ENCODE measurements around the gene KCNC3.
"Not testable (repeated sequence)": the region's sequence is repeated elsewhere in the genome, so short reads cannot be mapped to it uniquely, and the experiment has no call there.

Gene KCNC3

GRCh38 chr19:50329146-50329925 is at the start of gene KCNC3:
TSS of gene KCNC3 (minus strand) at chr19:50329377. CDS start at chr19:50329082, 295 bp downstream.
- DNase-seq, result peak; percentile 100

DNA sequence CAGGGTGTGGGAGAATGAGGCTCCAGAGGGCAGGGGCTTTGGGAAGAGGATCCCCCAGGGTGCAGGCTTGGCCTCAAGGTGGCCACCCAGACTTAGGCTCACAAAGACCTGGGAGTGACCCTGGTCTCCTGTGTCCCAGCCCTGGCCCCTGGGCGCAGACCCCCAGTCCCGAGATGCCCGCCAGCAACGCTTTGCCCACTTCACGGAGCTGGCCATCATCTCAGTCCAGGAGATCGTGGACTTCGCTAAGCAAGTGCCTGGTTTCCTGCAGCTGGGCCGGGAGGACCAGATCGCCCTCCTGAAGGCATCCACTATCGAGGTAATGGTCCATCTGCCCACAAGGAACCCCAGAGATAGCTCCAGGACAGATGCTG is 49.7 kb upstream of the KCNC3 start:
- no peak for DNase-seq

DNA sequence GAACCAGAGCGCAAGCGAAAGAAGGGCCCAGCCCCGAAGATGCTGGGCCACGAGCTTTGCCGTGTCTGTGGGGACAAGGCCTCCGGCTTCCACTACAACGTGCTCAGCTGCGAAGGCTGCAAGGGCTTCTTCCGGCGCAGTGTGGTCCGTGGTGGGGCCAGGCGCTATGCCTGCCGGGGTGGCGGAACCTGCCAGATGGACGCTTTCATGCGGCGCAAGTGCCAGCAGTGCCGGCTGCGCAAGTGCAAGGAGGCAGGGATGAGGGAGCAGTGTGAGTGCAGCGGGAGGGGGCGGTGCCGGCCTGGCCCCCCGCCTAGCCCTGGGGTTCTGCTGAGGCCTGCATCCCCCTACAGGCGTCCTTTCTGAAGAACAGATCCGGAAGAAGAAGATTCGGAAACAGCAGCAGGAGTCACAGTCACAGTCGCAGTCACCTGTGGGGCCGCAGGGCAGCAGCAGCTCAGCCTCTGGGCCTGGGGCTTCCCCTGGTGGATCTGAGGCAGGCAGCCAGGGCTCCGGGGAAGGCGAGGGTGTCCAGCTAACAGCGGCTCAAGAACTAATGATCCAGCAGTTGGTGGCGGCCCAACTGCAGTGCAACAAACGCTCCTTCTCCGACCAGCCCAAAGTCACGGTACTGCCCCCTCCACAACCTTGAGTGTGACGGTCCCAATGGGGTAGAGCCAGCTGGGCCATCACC is 49.1 kb upstream of the KCNC3 start:
- DNase-seq, result no peak

DNA sequence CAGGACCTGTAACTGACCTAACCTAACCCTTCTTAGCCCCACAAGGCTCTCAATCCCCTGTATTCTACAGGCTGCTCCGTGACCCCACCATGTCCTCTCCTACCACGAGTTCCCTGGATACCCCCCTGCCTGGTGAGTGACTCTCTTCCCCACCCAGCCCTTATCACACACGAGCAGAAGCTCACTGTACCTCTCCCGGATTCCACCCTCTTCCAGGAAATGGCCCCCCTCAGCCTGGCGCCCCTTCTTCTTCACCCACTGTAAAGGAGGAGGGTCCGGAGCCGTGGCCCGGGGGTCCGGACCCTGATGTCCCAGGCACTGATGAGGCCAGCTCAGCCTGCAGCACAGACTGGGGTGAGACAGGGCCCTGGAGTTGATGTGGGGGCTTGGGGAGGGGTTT is 48.3 kb upstream of the KCNC3 start:
- no peak for DNase-seq

- peak; percentile 50 for DNase-seq
Measured at GRCh38 chr19:50377051-50377461, 47.9 kb upstream of the KCNC3 start.

- peak; percentile 95 for DNase-seq
Measured at GRCh38 chr19:50376166-50377050, 47.2 kb upstream of the KCNC3 start, which contains the start of gene NR1H2. TSS of gene NR1H2 (plus strand) at chr19:50376457. CDS start at chr19:50377606, 1,149 bp downstream.

GRCh38 chr19:50371914-50372475 is 42.8 kb upstream of the KCNC3 start:
- DNase-seq, result no peak

DNA sequence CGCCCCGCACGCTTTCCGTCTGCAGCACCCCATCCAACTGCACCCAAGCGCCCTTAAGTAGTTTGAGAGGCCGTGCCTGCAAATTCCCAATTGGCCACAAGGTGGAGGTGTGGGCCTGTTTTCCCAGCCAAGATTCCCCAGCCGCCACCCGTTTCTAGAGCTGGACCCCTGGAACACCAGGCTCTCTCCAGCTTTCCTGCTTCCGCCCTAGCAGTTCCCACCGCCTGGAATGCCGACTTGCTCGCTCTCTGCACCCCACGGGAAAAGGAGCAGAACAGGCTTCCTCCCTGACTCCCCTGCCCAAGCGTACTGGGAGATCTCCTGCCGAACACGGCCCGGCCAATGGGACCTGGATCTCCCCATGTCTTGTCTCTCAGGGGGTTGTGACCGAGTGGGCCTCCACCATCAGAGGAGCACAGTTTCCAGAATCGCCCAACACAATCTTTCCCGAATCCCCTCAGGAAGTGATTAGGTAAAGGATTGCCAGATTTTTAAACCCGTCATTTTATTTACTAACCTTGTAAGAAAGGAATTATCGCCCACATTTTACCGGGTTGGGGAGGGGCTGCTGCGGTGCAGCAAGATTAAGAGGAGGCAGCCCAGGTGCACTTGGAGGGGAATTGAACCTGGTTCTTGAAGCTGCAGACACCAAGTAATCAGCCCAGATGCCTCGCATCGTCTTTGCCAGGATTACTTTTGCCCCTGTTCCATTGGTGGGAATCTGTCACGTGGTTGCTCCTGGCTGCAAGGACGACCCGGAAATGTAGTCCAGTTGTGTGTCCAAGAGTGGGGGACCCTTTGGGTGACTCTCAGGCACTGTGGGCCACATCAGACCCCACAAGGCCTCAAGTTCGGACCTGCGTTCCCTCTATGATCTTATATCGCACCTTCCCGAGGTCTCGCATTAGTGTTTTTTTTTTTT is 39.7 kb upstream of the KCNC3 start:
- peak; percentile 76 for DNase-seq

DNA sequence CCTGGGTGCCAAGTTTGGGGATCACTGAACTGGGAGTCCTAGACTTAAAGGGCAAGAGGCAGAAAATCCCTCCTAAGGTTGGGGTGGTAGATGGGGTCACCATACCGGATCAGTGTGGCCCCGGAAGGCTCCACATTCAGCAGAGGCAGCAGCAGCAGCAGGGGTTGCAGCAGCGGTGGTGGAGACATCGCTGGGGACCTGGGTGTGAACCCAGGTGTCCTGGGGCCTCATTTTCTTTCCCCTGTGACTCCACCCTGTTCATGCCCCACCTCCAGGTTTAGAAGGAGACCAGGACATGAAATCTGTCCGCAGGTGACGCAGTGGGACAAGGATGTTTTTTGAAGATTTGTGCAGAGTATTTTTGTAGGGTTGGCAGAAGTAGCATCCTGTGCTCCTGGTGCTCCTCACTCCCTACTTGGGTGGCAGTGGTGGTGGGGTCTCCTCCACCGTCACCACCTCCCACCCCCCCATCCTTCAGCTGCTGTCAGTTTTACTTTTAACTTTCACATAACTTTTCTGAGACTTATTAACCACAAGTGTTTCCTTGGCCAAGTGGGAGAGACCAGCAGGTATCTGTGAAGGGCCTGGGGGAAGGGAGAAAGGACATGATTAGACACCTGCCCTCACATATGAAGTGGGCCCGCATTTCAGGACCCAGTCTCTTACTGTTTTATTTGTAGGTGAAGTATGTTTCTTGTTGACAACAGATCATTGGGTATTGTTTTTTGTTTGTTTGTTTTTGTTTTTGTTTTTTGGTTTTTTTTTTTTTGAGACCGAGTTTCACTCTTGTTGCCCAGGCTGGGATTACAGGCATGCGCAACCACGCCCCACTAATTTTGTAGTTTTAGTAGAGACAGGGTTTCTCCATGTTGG is 36.5 kb upstream of the KCNC3 start, which contains the start of gene NAPSA:
NAPSA (minus strand) TSS at position 206 of the 873 bp plus-strand sequence; CDS start at position 188, 18 bp downstream.
- no peak for DNase-seq

GRCh38 chr19:50362656-50363424 is 33.7 kb upstream of the KCNC3 start:
- no peak for DNase-seq

DNA sequence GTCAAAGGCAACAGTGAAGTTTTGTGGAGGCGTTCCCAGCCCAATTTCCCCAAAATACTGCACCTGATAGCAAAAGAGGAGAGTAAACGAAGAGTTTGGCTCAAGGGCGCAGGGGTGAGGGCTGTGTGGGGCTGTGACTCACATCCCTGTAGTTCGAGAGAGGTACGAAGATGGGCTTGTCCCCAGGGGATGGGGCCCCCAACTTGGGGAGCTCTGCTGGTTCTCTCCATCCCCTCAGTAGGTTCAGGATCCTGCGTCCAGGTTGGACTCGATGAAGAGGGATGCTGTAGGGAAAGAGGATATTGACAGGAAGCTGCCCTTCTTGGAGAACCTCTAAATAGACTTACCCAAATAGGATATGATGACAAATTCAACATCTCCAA is 32.8 kb upstream of the KCNC3 start:
- DNase-seq, result no peak

DNA sequence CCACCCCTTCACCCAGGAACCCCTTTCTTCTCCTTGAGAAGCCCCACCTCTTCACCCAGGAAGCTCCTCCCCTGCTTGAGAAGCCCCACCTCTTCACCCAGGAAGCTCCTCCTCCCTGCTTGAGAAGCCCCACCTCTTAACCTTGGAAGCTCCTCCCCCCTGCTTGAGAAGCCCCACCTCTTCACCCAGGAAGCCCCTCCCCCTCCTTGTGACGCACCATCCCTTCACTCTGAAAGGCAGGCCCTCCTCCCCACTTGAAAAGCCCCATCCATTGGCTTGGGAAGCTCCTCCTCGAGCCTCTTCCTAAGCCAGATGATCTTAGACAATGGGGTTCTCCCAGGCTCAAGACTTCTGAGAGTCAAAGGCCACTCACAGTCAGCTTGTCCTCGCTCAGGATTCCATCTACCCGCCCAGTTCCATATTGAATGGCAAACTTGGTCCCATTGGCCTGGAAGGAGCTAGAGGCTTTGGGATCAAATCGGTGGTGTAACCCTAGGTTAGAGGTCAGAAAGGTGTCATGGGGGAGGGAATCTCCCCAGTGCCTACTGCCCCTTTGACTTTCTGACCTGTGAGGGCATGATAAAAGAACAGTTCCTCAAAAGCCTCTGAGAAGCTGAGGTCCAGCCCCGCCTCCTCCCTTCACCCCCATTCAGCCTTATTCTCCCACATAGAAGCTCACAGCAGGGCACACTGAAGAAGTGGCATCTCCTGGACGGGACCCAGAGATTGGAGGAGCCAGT is 32.3 kb upstream of the KCNC3 start:
- DNase-seq, result no peak

DNA sequence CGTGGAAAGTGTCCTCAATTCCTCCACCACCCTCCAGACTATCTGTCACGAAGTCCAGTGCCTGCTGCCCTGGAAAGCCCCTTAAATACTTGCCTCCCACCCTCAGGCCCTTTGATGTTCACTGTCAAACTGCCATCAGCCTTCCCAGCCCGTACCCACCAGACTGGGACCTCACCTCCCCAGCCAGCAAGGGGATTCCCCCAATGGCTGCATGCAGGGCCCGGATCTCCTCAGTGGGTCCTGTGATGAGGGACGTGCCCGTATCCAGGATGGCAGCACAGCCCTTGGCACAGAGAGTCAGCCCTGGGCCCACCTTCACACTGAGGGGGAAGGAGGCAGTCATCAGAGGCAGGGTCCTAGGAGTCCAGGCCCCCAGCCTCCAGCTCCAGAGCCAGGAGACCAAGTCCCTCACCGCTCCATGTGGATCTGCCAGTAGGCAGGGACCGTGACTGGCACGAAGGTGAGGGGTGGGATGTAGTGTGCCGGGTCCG is 30.2 kb upstream of the KCNC3 start:
- no peak for DNase-seq

GRCh38 chr19:50358483-50359327 is 29.5 kb upstream of the KCNC3 start:
- peak; percentile 21 for DNase-seq

DNA sequence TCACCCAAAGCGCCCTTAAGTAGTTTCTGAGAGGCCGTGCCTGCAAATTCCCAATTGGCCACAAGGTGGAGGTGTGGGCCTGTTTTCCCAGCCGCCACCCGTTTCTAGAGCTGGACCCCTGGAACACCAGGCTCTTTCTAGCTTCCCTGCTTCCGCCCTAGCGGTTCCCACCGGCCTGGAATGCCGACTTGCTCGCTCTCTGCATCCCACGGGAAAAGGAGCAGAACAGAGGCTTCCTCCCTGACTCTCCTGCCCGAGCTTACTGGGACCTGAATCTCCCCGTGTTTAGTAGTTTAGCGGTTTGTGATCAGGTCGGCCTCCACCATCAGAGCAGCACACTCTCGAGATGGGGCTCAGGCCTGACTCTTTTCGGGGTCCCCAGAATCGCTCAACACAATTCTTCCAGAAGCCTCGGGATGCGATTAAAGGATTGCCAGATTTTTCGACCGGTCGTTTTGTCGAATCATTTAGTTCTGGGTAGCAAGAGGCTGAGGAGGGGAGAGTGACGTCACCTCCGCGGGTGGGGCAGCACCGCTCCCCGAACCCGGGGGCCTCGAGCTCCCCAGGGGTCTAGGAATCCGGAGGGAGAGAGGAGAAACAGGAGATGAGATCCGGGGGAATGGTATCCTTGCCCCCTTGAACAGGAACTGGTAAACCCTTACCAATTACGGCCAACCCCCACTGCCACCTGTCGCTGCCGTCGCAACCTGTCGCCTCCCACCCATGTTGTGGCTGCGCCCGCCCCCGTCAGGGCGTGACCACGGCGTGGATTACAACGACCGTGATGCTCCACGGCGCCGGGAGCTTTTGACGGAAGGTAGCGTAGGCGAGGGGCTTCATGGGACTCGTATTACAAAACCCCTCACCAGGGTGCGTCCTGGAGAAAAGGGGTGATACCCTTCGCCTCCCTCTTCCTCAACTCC is 28.3 kb upstream of the KCNC3 start:
- peak; percentile 58 for DNase-seq

GRCh38 chr19:50356691-50357177 is 27.6 kb upstream of the KCNC3 start:
- no peak for DNase-seq

GRCh38 chr19:50353487-50353880 is 24.3 kb upstream of the KCNC3 start:
- DNase-seq, result not testable (repeated sequence)

Measured in DMS153 (cell line).